SHP77 (cell line): ENCODE measurements around the gene COLEC12.
"Not testable (repeated sequence)": the region's sequence is repeated elsewhere in the genome, so short reads cannot be mapped to it uniquely, and the experiment has no call there.

Experiments
- DNase-seq, 2 experiments: peaks; one replicate each; lab custom pipeline; 2025; lab: John Stamatoyannopoulos, UW

Gene COLEC12

DNA sequence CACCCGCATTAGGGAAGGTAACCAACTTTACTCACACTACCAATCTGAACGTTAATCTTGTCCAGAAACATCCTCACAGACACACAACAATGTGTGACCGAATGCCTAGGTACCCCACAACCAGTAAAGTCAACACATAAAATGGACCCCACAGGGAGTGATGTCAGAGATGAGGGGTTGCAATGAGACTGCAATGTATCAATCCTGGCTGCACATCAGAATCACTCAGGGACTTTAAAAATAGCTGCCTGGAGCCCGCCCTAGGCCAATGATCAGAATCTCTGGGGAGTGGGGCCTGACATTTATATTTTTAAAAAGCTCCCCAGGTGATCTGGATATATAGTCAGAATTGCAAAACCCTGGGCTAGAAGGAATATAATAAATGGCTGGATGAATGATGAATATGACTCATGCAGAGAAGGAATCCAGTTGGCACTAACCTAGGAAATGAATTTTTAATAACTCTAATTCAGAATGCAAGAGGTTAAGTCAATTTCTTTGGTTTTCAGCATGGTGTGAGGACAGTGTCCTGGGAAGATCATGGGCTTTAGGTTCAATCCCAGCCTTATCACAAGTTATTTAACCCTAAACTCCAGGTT, 92.8 kb downstream of the COLEC12 start:
- no peak for DNase-seq

DNA sequence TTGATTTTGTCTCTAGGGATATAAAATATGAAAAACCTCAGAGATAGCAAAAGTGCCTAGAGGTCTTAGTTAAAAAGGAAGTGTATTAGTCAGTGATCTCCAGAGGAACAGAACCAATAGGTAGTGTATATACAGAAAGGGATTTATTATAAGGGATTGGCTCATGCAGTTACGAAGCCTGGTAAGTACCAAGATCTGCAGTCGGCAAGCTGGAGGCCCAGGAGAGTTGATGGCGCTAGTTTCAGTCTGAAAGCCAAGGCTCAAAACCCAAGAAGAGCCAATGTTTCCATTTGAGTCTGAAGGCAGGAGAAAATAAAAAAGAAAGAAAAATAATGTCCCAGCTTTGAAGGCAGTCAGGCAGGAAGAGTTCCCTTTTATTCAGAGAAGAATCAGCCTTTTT, 93.3 kb downstream of the COLEC12 start:
- DNase-seq = no peak

DNA sequence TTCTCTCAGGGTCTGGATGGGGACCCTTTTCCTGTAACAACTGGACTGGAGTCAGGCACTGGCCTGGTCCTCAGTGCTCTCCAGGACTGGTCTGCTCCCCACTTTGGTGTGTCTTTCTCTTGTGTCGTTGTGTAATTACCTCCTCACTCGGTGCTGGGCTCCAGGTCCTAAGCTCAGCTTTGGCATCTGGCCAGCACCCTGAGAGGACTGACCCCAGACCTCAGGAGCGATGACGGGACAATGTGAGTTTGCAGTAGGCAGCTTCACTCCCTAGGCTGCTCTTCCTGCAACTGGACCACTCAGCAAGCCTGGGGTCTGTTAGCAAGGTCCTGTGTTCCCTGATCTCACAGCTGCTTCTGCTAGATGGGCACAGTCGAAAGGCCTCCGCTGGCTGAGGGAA, 93.8 kb downstream of the COLEC12 start:
- no peak for DNase-seq

DNA sequence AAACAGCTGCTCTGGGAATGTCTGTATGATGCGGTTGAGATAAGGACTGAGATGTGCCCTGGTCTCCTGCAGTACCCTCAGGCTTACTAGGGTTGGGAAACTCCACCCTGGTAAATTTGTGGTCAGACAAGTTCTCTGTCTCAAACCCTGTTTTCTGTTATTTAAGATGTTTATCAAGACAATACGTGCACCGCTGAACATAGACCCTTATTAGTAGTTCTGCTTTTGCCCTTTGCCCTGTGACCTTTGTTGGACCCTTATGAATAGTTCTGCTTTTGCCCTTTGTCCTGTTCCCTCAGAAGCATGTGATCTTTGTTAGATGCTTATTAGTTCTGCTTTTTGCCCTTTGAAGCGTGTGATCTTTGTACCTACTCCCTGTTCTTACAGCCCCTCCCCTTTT, 95.5 kb downstream of the COLEC12 start:
- not testable (repeated sequence) for DNase-seq

DNA sequence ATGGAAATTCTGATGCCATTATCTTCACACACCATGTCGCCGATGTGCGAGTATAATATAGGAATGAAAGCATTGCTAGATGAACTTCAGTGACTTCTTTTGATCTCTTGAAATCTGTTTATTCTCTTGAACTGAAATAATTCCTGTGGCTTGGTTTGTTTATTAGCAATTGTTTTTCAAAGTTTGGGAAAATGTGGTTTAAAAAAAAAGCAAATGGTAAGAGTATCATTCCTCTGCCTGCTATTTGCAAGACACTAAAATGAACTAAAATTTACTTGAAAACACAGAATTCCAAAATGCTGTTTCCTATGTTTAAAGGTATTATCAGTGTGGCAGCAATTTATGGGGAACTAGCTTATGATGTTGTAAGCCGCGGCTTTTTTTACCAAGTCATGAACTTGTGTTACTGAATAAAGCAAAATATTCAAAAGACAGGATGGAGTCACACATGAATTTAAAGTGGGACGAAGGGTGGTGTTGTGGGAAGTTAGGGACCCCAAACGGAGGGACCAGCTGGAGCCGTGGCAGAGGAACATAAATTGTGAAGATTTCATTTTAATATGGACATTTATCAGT, 96.4 kb downstream of the COLEC12 start:
- no peak for DNase-seq

DNA sequence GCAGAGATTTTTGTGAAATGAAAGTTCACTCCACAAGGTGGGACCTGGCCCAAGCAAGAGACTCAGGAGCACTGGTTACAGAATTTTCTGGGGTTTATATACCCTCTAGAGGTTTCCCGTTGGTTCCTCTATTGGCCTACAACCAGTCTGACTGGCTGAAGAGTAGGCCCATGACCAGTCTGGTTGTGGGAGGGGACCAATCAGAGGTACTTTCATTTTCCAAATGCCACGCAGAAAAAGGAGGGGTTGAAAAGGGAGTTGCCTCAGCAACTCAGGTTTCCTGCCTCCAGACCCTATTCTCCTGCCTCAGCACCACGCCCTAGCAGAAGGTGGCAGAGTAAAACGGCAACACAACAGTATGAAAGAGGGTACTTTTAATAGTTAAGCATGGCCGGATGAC, 98.4 kb downstream of the COLEC12 start:
- DNase-seq = no peak

DNA sequence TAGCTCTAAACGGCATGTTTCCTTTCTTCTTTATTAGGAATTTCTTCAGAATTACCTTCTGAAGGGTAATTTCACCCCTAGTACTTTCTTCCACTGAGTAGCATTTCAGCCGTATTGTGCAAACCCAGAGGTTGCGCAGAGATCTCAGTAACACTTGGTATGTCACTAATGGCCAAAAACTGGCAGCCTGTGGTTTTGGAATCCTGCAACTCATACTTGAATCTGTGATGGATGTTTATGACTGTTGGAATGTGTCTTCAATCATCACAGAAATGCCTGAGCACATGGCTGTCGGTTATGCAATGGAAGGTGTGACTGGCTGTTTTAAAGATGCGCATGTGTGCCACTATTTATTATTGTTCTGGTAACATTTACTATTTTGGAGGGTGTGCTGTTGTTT, 100.0 kb downstream of the COLEC12 start:
- DNase-seq = no peak

DNA sequence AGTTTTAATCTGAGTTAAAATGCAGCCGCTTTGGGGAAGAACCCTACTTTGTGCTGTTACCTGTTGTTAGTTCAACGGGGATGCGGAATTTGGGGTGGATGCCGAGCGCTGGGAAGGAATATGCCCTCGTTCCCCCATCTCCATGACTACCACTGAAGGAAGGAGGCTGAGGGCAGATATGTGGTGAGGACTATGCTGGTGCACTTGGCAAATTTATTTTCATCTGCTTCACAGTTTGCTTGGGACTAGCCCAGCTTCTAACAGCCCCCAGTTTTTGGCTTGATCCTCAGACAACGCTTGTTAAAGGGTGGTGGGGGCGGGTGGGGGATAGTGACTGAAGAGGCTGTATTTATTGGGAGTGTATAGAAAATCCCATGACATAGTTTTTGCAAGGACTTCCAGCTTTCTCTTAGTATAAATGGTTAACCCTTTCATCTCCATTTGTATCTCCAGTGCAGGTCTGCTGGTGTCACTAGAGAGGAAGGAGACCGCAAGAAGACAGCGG, 100.8 kb downstream of the COLEC12 start:
- DNase-seq = no peak

DNA sequence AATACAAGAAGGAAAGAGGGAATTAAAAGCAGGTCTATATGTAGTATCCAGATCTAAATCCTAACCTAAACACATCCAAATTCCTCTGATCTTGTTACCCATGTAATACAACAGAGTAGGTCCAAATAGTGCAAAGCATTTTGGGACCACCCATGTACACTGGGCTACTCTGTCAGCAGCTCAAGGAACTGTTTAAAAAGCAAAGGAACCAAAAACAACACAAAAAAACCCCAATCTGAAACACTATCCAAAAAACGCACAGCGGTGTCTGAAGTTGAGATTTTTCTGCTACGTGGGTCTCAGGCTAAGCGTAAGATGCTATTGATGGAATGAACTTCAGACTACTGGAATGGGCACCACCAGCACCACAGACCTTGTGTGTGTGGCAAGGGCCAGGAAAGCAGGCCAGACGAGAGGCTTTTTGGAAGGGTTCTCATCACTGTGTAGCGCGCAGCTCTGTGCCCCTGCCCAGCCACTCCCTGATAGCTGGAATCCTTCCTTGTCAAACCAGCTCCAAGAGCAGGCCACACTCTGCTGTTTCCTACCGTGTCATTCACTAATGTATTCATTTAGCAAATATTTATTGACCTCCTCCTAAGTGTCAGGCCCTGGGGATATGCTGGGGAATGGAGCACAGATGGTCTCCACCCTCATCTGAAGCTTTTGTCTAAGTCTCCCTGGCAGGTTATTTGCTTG, 101.4 kb downstream of the COLEC12 start:
- no peak for DNase-seq

DNA sequence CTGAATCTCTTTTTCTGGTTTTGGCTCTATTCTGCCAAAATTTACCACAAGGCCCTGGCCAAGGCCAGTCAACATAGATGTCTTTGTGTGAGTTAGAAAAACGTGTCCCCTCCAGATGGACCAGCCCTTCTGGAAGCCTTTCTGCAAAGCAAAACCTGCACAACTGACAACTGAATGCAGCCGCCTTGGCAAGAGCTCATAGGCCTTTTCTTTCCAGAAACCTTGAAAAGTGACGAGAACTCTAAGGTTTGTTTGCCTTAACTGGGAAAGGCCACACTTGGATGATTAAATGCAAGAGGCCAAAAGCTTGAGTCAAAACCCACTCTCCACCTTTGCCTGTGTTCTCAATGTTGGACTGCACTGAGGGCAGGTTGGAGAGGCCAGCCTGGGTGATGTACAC, 103.9 kb downstream of the COLEC12 start:
- DNase-seq = no peak

DNA sequence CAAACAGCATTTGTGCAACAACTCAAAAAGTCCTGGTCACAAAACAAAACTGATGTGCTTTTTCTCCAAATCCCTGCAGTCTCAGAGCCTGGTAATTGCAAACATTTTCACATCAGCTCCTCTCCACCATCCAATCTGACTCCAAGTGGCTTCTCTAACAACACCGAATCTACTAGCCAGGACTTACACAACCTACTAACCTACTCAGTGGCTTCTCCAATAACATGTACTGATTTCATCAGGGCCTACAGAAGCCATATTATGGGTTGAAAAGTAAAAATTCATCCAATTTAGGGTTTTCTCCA, 104.3 kb downstream of the COLEC12 start:
- DNase-seq = no peak

DNA sequence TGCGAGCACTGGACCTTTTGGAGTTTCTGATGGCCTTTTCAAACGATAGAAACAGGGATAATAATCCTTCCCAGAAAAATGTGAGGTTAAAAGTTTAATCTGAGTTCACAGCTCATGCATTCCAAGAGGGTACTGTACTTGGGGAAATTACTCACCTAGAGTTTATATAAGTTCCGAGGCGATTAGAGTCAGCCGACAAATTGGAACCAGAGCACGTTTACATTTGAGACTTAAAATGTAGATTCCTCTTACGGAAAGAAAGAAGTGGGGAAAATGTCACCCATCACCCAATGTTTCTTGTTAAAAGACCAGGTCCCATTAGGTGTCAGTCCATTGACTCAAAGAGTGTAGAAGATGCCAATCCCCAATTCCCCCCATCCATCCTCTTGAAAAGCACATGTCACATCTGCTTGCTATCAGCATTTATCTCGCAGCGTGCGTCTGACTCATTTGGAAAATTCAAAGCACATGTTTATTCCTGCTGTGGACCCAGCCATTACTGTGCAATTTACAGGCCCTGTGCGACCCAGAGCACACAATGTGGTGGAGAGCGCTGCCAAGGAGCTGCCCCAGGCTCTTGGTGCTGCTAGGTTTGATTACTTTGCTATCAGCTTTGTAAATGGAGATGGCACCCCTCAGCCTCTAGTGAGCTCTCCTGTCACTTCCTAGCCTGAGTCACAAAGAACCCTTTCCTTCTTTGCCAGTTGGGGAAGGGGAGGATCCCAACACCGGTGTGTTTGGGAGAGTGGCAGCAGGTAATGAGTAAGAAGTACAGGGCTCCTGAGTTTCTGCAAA, 104.8 kb downstream of the COLEC12 start:
- DNase-seq = no peak

DNA sequence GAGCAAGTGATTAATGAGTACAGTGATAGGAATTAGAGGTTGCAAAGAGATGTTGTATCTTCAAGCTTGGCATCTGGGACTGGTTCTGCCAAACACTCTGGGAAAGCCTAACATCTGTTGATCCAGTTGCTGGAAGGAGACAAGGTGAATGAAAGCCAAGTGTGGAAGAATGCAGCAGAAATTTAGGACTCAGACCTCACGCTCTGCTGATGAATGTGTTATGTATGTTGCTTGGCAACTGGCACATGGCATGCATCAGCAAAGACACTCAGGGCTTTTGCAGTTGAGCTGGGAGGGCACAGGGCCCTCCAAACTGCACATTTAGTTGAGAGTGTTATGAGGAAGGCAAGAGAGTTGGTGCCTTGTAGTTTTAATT, 105.5 kb downstream of the COLEC12 start:
- DNase-seq = no peak

DNA sequence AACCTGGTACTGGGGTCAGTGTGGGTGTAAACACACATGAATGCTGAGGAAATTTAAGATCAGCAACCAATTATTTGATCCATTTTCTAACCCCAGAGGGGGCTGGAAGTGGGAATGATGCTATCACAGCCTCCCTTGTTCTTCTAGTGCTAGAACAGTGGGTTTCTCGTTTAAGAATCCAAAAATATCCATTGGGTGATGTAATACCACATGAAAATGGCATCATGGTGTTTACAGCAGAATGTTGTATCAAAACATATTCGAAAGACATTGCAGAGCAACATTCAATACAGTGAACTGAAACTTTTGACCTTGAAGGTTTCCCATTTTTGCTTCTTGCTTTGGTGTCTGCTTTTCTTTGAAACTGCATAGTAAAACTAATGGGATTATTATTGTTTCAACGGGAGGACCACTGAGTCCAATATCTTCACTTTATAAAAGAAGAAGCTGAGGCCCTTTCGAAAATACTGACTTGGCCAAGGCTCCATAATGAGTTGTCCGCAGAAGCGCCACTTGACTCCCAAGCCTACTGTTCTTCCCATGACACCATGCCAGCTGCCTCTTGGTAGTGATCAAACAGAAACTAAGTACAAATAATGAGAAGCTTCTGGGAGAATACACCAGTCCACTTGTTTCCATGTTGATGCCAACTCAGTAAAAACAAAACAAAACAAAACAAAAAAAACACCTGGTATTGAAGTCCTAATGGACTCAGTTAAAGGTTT, 106.1 kb downstream of the COLEC12 start:
- no peak for DNase-seq

DNA sequence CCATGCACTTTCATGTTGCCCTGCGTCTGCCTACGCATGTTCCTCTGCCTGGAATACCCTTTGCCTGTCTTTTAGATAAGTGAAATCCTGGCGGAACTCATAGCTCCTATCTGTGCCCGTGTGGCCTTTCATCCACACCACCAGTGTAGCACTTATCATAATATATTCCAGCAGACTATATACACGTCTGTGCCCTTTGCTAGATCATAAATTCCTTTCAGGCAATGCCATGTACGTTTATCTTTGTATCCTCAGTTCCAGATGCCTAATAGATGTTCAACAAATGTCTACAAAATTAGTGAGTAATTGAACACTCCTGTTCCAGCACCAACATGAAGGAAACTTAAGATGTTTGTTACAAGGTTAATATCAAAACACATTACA, 106.9 kb downstream of the COLEC12 start:
- no peak for DNase-seq

DNA sequence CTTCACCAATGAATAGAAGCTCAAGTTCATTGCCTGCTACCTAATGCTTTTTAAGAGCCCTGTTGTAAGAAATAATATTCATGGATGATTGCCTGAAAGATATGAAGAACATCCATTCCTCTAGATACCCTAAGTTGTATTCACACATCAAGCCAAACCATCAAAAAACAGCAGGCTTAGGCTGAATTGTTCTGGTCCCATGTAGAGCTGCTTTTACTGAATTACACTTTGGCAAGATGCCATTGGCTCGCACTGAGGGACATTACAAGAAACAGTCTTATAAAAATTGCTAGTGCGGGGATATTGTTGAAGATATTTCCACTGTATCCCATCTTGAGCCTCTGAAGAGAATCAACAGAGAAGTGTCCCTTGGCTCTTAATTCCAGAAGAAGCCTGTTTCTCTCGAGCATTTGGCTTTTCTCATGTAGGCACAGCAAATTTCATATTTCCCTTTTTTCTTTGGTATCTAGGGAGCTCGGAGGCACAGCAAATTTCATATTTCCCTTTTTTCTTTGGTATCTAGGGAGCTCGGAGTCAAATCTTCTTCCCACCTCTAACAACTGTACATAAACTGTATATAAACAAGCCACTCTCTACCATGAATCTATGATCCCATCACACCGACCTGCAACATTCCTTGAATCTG, 107.5 kb downstream of the COLEC12 start:
- no peak for DNase-seq

DNA sequence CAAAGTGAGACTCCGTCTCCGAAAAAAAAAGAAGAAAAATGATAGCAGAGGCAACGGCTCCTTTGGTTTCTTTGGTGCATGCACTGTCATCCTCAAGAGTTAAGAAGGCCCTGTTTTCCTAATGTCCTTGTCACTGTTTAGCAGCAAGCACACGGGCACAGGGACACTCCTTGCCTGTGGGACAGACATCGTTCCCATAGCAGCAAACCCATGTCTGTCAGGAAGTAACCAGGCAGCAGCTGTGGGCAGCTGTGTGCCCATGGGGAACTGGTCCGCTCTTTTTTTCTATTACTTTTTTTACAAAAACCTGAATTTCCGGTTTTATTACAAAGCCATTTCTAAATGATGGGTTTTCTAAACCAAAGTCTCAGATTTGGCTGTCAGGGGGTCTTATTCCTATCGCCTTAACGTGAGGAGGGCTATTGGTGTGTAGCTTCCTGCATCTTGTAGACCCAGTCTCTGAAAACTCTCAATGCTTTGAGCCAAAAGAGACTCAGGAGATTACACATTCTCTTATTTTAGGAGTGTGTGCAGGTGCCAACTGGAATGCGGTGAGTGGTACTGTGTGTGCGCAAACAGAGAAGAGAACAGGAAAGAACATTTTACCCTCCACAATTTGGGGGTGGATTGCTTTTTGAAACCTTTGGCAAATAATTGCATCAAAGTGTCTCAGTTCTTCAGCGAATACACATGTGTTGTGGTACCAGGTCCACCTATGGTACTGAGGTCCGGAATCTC, 109.6 kb downstream of the COLEC12 start:
- DNase-seq = no peak

DNA sequence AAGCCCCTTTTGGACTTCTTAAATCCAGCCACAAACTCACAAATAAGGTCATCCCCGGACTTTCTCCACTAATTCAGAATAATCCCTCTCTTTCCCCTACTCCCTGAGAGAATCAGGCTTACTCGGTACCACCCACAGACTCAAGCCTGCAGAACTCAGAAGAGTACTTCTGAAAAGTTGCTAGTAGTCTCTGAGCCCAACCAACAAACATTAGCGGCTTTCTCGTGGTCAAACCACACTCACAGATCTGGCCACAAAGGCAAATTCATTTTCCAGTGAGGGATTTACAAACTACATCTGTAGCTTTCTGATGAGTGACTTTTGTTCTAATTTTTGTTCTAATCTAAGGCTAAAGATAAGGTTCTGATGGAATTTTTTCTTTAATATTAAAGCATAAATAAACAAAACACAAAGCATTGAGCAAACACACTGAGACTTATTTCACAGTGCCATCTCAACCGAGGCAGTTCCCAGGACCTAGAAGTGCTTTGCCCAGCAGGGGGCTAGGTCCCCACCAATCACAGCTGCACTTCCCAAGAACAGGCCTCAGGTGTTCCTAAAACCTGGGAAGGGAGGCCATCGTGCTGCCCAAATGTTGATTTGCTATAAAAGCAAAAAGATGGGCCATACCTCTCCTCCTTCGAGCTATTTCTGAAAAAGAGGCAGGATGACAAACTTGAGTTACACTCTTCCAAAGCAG, 110.7 kb downstream of the COLEC12 start:
- DNase-seq = no peak

DNA sequence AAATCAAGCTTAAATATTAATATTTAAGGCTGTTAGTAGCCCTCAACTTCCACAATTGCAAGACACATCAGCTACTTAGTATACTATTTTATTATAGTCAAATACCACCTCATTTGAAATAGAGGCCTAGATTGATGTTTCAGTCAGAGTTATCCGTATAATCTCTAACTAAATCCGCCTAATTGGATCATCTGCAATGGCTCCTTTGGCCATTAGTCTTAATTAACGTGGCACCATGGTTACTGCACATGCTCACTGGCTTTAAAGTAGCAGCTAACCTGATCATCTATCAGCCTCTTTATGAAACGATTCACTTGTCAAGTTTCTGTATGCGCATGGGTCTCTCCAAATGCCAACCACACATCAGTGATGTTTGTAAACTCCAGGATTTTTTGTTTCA, 112.3 kb downstream of the COLEC12 start:
- DNase-seq = no peak

DNA sequence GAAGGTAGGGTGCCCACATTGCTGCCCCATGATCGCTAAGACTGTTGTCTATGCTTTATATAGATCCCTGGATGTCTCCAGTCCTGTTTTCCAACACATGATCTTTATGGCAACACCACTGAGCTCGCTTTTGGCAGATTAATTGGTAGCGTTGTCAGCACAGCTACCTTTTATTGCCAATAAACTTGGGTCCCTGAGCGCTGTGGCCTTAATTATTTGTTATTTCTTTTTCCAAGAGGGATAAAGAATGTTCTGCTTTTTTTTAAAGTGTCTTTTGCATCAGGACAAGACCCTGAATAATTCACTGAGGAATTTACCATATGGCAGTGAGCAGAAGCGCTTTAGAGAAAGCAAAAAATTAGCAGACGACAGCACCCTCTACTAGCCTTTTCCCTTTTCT, 113.5 kb downstream of the COLEC12 start:
- no peak for DNase-seq

DNA sequence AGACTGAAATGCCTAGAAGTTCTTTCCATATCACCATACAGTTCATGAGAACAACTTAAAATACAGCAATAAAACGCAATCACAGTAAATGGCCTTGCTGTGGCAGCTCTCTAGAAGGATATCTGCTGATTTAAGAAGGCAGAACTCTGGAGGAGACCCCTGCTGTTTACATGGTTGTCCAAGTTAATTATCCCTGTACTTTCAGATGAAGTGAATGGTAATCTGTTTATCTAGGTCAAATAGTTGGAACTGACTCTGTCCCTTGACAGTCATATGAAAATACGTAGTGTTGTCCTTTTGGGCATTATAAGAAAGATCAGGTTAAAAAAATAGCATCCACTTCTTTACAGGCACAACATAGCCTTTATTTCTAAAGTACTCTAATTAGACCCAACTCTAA, 115.6 kb downstream of the COLEC12 start:
- DNase-seq = no peak
